SKM-1 (cell line): Measurements from ENCODE around the gene ZNF837.
A peak's percentile ranks its signal among the peaks of the same experiment; 100 is the strongest.

Experiments
- DNase-seq: peaks from one replicate; lab custom pipeline; 2025; ENCODE audit not compliant: unreplicated experiment; lab: John Stamatoyannopoulos, UW

Gene ZNF837

DNA sequence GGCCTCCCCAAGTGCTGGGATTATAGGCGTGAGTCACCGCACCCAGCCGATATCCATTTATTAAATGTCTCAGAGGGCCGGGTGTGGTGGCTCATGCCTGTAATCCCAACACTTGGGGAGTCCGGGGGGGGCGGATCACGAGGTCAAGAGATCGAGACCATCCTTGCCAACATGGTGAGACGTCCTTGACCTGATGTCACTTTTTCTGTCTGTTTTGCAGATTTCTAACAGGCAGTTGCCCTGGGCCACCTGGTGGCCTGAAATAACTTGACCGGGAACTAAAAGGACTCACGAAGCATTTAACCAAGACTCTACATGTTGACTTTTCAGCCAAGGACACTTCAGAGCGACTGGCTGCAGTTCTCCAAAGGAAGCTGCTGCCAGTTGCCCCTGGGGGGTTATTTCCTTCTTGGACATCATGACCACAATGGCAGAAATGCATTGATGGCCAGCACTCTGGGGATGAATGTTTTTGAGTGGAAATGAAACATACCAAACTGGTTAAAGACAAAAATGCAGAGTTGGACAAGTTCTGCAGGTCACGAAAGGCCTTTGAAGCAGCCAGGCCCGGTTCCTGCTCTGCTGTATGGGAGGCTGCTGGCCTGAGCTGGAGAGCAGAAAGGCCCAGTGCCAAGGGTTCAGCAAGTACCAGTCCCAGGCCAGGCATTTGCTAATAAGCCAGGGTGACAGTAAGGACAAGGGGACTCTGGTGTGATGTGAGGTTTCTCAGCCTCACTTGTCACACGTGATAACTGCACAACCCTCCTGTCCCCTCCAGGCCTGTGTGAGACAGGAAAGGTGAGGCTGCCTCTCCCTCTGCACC lies 8.3 kb downstream of the ZNF837 start:
- DNase-seq, result no peak

DNA sequence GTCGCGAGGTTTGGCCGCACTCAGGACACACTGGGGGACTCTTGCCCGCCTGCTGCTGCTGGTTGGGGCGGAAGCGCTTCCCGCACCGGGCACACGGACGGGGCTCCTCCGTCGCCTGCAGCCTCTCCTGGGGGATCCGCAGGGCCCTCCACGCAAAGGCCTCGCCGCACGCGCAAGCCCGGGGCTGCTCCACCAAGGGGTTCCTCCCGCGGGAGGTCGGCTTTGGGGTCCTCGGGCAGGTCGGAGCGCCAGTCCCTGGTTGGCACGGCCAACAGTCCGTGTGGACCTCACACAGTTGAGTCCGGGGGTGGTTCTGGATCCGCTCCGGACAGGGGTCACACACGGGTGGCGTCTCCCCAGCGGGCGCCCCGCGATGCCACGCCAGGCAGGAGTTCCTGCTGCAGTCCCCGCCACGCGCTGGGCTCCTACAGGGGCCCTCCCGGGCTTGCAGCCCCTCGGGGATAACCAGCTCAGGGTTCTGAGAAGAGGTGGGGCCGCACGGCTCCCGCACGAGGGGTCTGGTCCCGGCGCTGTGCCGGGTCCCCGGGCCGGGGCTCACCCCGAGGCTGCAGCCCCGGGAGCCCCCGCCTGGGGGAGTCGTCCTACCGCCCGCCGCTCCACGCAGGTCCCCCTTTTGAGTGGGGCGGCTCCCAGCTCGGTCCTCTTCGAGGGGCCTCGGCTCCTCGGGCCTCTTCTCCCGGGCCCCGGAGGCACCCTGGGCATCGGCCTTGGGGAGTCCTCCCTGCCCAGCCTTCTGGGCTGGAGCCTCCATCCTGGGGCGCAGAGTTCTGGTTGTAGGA lies 12.1 kb downstream of the ZNF837 start:
- no peak for DNase-seq

DNA sequence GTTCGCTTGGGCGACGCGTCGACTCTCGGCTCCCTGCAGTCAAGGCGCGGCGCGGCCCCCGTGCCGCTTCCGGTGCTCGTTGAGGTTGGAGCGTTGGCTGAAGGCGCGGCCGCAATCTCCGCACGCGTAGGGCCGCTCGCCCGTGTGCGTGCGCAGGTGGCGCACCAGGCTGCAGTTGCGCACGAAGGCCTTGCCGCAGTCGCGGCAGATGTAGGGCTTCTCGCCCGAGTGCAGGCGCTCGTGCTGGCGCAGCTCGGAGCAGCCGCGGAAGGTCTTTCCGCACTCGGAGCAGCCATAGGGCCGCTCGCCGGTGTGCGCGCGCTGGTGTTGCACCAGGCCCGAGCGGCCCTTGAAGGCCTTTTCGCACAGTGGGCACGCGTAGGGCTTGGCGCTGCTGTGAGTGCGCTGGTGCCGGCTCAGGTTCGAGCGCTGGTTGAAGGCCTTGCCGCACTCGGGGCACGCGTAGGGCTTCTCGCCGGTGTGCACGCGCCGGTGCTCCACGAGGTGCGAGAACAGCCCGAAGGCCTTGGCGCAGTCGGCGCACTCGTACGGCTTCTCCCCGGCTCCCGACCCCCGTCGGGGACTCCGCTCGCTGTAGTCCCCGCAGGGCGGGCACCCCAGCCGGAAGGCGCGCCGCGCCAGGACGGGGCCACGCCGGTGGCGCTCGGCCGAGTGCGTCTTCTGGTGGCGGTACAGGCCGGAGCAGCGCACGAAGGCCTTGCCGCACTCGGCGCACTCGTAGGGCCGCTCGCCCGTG lies 13.0 kb downstream of the ZNF837 start:
- DNase-seq, result no peak

- no peak for DNase-seq
Observed at GRCh38 chr19:58366585-58367430, 14.0 kb downstream of the ZNF837 start.

- peak; percentile 47 for DNase-seq
Observed at GRCh38 chr19:58364146-58364545, 16.7 kb downstream of the ZNF837 start.

DNA sequence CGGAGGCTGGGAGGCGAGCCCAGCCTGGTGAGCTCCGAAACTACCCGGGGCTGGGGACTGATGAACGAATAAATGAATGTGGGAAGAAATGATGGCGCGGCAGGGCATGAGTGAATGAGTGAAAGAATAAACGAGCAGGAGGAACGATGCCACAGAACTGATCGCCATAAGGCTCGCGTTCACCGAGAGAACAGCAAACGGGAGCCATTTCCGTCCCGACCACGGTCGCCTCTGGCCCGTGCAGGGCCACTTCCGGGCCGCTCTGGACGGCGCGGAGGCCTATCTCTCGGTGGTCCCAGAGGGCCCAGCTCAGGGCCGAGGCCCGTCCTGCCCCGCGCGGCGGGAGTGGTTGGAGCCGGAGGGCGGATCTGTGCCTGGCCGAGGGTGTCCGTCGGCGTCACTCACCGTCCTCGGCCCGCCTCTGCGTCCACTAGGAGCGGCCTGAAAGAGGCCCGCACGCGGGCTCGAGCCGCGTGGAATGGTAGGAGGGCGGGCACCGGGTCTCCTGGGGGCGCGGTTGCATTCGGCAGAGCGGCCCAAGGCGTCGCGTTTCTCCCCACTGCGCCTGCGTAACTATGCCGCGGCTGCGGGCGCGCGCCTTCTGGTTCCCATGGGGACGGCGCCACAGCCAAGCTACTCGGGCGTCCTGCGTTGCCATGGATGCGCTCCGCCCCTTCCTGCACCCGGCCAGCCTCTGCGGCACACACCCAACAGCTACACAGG lies 18.4 kb downstream of the ZNF837 start, which contains the start of gene ZNF497:
ZNF497 (minus strand) TSS at position 480 of the 723 bp plus-strand sequence. CDS start 5,116 bp downstream, outside the sequence.
- DNase-seq, result peak; percentile 39

- no peak for DNase-seq
Observed at GRCh38 chr19:58361900-58362271, 18.9 kb downstream of the ZNF837 start.

- no peak for DNase-seq
Observed at GRCh38 chr19:58357481-58358145, 23.2 kb downstream of the ZNF837 start.

GRCh38 chr19:58356766-58357480 lies 23.9 kb downstream of the ZNF837 start:
- DNase-seq, result no peak

DNA sequence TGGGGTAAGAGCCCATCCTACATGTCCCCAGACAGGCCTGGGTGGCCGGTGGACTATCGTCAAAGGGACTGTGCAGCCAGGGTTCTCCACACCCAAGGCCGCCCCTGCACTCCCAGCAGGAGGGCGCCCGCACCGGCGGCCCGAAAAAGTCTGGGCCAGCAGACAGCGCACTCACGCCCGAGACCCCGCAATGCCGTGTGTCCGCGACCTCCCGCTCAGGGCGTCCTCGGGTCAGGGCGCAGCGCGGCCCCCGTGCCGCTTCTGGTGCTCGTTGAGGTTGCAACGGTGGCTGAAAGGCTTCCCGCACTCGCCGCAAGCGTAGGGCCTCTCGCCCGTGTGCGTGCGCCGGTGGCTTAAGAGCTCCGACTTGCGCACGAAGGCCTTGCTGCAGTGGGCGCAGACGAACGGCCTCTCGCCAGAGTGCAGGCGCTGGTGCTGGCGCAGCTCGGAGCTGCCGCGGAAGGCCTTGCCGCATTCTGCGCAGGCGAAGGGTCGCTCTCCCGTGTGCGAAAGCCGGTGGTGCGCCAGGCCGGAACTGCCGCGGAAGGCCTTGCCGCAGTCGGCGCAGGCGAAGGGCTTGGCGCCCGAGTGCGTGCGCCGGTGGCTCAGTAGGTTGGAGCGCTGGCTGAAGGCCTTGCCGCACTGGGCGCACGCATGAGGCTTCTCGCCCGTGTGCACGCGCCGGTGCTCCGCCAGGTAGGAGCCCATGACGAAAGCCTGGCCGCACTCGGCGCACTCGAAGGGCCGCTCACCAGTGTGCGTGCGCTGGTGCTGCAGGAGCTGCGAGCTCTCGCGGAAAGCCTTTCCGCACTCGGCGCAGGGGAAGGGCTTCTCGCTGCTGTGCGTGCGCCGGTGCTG lies 24.7 kb downstream of the ZNF837 start:
- DNase-seq, result no peak

GRCh38 chr19:58355215-58355796 lies 25.5 kb downstream of the ZNF837 start:
- no peak for DNase-seq

GRCh38 chr19:58354478-58355030 lies 26.3 kb downstream of the ZNF837 start:
- no peak for DNase-seq

- no peak for DNase-seq
Observed at GRCh38 chr19:58353717-58354477, 26.9 kb downstream of the ZNF837 start.

- DNase-seq, result no peak
Observed at GRCh38 chr19:58352760-58353671, 27.8 kb downstream of the ZNF837 start, which contains the start of gene A1BG. Gene A1BG (minus strand): TSS chr19:58353492. CDS start chr19:58353437, 55 bp downstream.
